Transverse colon (tissue), 4 donors: ENCODE measurements around the gene C10orf143. TPM values are rescaled to one million over a fixed set of nuclear protein-coding genes. Genes with fewer than 3 reads are reported as not detected.

Experiments used
- DNase-seq: peaks from one replicate; pipeline ENCODE4 v3.0.0-alpha.2; 2019
- H3K27ac ChIP-seq, 4 donors: fragments of 200-600 bp; sonication (generic); 2 replicates each; pipeline ENCODE4 v1.5.1; 2016 to 2018; ENCODE audit warnings: inconsistent platforms in 4 of 4
- H3K27me3 ChIP-seq: fragments of 200-600 bp; sonication (generic); 2 replicates; pipeline ENCODE4 v1.5.1; 2017; ENCODE audit warnings: inconsistent platforms
- H3K36me3 ChIP-seq, 4 donors: fragments of 200-600 bp; sonication (generic); 2 replicates each; pipeline ENCODE4 v1.5.1; 2017 to 2019; ENCODE audit warnings: inconsistent platforms in 4 of 4
- H3K4me1 ChIP-seq, 4 donors: fragments of 200-600 bp; sonication (generic); 2 replicates each; pipeline ENCODE4 v1.5.1; 2017 to 2020; ENCODE audit warnings: inconsistent platforms in 4 of 4
- H3K4me3 ChIP-seq, 4 donors: fragments of 200-600 bp; sonication (generic); 1 replicate in 1 of 4; 2 replicates in 3 of 4; pipeline versions ENCODE4 v1.5.1 to v1.6.1; 2017 to 2019; ENCODE audit warnings: inconsistent platforms in 4 of 4
- H3K9me3 ChIP-seq, 2 donors: fragments of 200-600 bp; sonication (generic); 2 replicates each; pipeline ENCODE4 v1.5.1; 2017 to 2019; ENCODE audit warnings: inconsistent platforms in 2 of 2
- EP300 ChIP-seq: sonication (generic); formaldehyde crosslinking; IDR thresholded peaks from one replicate; pipeline ENCODE4 v1.6.1; 2017; ENCODE audit warnings: antibody characterized with exemption, low read depth
- POLR2A ChIP-seq: fragments of 450-650 bp; IDR thresholded peaks from one replicate; pipeline ENCODE4 v1.6.1; 2016; ENCODE audit warnings: antibody characterized with exemption, mild to moderate bottlenecking, moderate library complexity
- POLR2AphosphoS5 ChIP-seq, 3 donors: sonication (generic); formaldehyde crosslinking; IDR thresholded peaks; one replicate each; pipeline ENCODE4 v1.6.1; 2016; ENCODE audit warnings: antibody characterized with exemption in 3 of 3
- WGBS, 2 donors: methylation state at CpG; one replicate each; pipeline ENCODE4 v1.1.5; 2018; ENCODE audit warnings: low coverage in 1 of 2; 5-methylcytosine and 5-hydroxymethylcytosine counted together
- in situ Hi-C, 4 donors: fragments of 200-750 bp; cut with MboI; loops; one replicate each; pipeline versions ENCODE4 v1.15.0 to v1.15.1; 2017; ENCODE audit warnings: low sequenced_read_pairs in 3 of 4, low pct_ligation_motif_present in 1 of 4, low pct_unique_long_range_greater_than_20kb in 1 of 4
- intact Hi-C: fragments of 100-400 bp; cut with DNase I; formaldehyde crosslinking; loops from one replicate; pipeline ENCODE4 v1.15.1; 2023; ENCODE audit warnings: low total_unique reads
- total RNA-seq, 4 donors: library from RNA; depleted of rRNA; stranded (reverse); fragments of >200 nt; gene quantifications; one replicate each; pipeline ENCODE4 v1.1.0, GENCODE V29; 2016
- TF ChIP-seq, protein P1 (sequence below), 5 experiments: fragments of 200-600 bp in 3 of 5; fragments of 450-650 bp in 2 of 5; sonication (generic) in 3 of 5; IDR thresholded peaks; 1 replicate in 2 of 5; 2 replicates in 3 of 5; pipeline ENCODE4 v1.5.1; 2016 to 2017; ENCODE audit warnings: antibody characterized with exemption in 5 of 5, inconsistent platforms in 3 of 5, mild to moderate bottlenecking in 2 of 5, moderate library complexity in 1 of 5

Gene C10orf143
- total RNA-seq, 4 donors from 2014 or later, result 3.8 to 4.0 TPM; not detected in 2

DNA sequence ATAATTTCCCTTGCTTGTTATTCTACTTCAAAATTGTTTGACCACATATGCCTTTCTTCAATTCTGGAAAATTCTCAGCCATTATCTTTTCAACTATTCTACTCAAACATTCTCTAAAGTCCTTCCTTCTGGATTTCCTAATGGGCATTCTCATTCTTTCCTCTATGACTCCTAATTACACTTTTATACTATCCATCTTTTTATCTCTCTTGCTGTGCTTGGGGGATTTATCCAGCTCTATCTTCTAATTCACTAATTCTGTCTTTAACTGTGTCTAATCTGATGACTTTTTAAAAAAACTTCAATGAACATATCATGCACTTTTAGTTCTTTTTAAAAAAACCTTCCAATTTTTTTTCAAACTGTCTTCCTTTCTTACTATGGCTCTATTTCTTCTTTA is 38.4 kb downstream of the C10orf143 start:
- H3K9me3 ChIP-seq, result no peaks in the 10 kb centered on the region
- intact Hi-C loops, result no loop called here
- no peak overlapping the region for H3K4me3 ChIP-seq
- H3K4me1 ChIP-seq, result no peaks in the 10 kb centered on the region
- TF ChIP-seq POLR2AphosphoS5 (IDR thresholded peaks at IDR 0.05), result no peak
- no peak for TF ChIP-seq EP300
- TF ChIP-seq, protein P1, sequence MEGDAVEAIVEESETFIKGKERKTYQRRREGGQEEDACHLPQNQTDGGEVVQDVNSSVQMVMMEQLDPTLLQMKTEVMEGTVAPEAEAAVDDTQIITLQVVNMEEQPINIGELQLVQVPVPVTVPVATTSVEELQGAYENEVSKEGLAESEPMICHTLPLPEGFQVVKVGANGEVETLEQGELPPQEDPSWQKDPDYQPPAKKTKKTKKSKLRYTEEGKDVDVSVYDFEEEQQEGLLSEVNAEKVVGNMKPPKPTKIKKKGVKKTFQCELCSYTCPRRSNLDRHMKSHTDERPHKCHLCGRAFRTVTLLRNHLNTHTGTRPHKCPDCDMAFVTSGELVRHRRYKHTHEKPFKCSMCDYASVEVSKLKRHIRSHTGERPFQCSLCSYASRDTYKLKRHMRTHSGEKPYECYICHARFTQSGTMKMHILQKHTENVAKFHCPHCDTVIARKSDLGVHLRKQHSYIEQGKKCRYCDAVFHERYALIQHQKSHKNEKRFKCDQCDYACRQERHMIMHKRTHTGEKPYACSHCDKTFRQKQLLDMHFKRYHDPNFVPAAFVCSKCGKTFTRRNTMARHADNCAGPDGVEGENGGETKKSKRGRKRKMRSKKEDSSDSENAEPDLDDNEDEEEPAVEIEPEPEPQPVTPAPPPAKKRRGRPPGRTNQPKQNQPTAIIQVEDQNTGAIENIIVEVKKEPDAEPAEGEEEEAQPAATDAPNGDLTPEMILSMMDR (IDR thresholded peaks at IDR 0.05), result no peak
- no peak for TF ChIP-seq POLR2A
- H3K27me3 ChIP-seq, result no peaks in the 10 kb centered on the region
- in situ Hi-C loops, result no loop called here
- H3K27ac ChIP-seq, result no peak overlapping the region
- no peak for DNase-seq
- H3K36me3 ChIP-seq, result no peaks in the 10 kb centered on the region

DNA sequence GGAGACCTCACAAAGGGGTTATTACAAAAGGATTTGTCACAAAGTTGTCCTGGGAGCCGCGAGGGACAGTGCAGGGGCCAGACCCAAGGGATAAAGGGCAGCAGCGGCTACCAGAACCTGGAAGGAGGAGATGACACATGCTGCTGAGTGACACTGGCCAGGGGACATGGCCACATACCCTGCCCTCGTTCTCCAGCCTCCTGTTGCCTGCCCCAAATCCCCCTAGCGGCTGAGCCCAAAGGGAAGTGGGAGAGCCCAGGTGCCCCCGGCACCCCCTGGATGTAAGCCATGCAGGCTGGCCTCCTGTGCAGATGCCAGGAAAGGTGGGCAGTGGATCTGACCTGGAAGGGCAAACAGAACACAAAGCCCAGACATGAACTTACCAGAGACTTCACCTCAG is 42.7 kb downstream of the C10orf143 start:
- TF ChIP-seq POLR2AphosphoS5 (IDR thresholded peaks at IDR 0.05), result no peak
- TF ChIP-seq, protein P1 (IDR thresholded peaks at IDR 0.05), result no peak
- TF ChIP-seq POLR2A, result no peak
- no peak for TF ChIP-seq EP300

DNA sequence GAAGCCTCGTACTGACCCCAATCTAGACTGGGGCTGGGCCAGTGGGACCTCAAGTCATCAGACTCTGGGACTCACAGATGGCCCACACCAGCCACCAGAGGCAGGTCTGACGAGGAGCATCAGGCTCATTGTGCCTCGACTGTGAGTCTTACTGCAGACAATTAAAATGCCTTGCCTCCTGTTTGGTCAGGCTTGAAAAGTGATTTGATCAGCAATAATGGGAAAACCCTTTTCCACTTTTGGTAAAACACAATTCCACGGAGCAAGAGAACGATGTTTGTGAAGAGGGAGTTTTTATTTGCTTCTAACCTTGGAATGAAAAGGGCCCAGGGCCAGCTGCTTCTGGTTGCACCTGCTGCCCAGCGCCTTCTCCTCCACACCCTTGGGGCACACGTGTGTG is 43.9 kb downstream of the C10orf143 start:
- H3K36me3 ChIP-seq, result no peaks in the 10 kb centered on the region
- no peak overlapping the region for H3K4me3 ChIP-seq
- no peaks in the 10 kb centered on the region for H3K27me3 ChIP-seq
- no peak overlapping the region for H3K27ac ChIP-seq
- WGBS, 2 donors, result 44 to 73% methylated on average over 4 to 7 of the region's 7 CpGs
- in situ Hi-C loops (no loop called here), intact Hi-C loops (no loop called here)
- H3K4me1 ChIP-seq, result no peaks in the 10 kb centered on the region
- no peaks in the 10 kb centered on the region for H3K9me3 ChIP-seq
- DNase-seq, result no peak
- TF ChIP-seq POLR2AphosphoS5 (IDR thresholded peaks at IDR 0.05), result no peak
- TF ChIP-seq EP300, result no peak
- TF ChIP-seq, protein P1 (IDR thresholded peaks at IDR 0.05), result no peak
- TF ChIP-seq POLR2A, result no peak

More for the DNA sequence above, 42.7 kb downstream of the C10orf143 start:
- Histone ChIP-seq H3K36me3 (no peaks in the 10 kb centered on the region), H3K27ac (no peak overlapping the region), H3K27me3 (no peaks in the 10 kb centered on the region), H3K4me3 (no peak overlapping the region), H3K9me3 (no peaks in the 10 kb centered on the region), H3K4me1 (no peaks in the 10 kb centered on the region)
- no peak for DNase-seq
- WGBS, 2 donors, result 90 to 92% methylated on average over 2 to 6 of the region's 6 CpGs
- in situ Hi-C loops (no loop called here), intact Hi-C loops (no loop called here)

DNA sequence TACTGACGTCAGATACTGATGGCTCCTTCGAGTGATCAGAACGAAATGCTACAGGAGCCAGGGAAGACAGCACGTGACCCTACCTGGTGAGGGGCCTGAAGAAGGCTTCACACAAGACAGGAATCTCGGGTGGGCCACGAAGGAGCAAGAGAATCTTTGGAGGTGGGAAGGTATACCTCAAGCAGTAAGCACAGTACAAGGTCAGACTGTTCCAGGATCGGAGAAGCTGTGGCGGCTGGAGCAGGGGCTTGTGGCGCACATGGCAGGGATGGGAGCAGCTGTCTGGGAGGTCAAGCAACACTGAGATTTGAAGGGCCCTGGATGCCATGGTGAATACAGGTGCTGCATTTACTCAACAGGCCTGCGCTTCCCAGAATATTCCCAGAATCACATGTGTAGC is 45.4 kb downstream of the C10orf143 start:
- DNase-seq, result no peak
- intact Hi-C loops (no loop called here), in situ Hi-C loops (no loop called here)
- Histone ChIP-seq H3K36me3 (no peaks in the 10 kb centered on the region), H3K9me3 (no peaks in the 10 kb centered on the region), H3K27ac (no peak overlapping the region), H3K27me3 (no peaks in the 10 kb centered on the region), H3K4me3 (no peak overlapping the region), H3K4me1 (no peaks in the 10 kb centered on the region)
- TF ChIP-seq POLR2A, result no peak
- TF ChIP-seq POLR2AphosphoS5 (IDR thresholded peaks at IDR 0.05), result no peak
- WGBS, 2 donors, result 86 to 91% methylated on average over 4 to 10 of the region's 10 CpGs

DNA sequence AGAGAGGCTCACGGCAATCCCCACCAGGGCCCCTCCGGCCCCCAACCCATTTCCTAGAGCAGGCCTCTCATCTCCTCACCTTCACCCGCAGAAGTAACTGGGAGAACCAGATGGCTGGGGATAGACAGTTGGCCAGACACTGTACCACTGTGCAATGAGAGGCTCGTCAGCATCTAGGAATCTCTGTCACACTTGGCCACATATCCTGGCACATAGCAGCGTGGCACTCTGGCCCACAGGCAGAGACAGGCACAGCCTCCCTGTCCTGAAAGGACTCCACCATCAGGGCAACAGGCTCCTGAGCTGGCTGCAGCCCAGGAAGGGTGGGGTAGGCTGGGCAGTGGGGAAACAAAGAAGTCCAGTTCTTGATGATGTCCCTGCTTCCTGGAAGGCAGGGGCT is 45.8 kb downstream of the C10orf143 start:
- intact Hi-C loops, result no loop called here
- H3K27me3 ChIP-seq, result no peaks in the 10 kb centered on the region
- no peak for DNase-seq
- H3K36me3 ChIP-seq, result no peaks in the 10 kb centered on the region
- H3K4me1 ChIP-seq, result no peaks in the 10 kb centered on the region
- WGBS, 2 donors, result 89 to 100% methylated on average over 3 to 5 of the region's 5 CpGs
- in situ Hi-C loops, result no loop called here
- H3K27ac ChIP-seq, result no peak overlapping the region
- no peak overlapping the region for H3K4me3 ChIP-seq
- TF ChIP-seq POLR2A, result no peak
- TF ChIP-seq EP300, result no peak
- no peak for TF ChIP-seq POLR2AphosphoS5 (IDR thresholded peaks at IDR 0.05)
- TF ChIP-seq, protein P1 (IDR thresholded peaks at IDR 0.05), result no peak
- H3K9me3 ChIP-seq, result no peaks in the 10 kb centered on the region
